ENCODE data around the gene MAPKAPK3.

The MAPKAPK3 gene

DNA sequence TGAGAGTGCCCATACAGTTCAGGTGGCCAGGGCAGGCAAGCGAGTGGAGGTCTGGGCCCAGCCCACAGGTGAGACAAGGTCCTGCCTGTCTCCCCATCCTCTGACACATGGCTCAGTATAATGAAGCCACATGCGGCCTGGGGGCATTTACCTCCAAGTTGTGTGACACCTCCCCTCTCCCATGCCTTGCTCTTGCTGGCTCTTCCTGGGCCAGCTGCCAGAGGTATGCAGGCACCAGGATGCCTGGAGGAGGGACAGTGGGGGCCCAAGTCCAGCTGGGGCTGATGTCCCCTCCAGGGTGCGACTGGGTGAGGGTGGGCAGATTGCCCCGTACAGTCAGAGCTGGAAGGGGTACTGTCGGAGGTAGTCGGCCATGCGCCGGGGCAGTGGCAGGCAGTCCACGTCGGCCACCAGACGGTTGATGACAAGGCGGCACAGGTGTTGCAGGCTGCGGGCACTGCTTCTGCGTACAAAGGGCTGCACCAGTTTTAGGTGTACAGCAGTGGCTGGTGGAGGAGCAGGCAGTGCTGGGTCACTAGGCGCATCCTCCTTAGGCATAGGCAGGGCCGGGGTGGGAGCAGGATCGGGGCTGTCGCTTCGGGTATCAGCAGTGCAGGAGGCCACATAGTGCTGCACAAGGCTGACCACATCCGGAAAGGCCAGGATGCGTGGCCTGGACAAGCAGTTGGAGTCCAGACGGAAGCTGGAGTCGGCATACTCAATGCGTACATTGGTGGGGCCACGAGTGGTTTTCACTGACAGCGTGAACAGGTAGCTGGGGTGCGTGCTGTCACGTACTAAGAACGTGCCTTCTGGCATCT lies 9.5 kb upstream of the MAPKAPK3 start:
- in situ Hi-C loops (cut with MboI; ENCODE audit: low sequenced_read_pairs), result loop anchor here (25.0 kb wide), 1 partner anchor 755 kb away; no protein-coding TSS in a partner anchor

DNA sequence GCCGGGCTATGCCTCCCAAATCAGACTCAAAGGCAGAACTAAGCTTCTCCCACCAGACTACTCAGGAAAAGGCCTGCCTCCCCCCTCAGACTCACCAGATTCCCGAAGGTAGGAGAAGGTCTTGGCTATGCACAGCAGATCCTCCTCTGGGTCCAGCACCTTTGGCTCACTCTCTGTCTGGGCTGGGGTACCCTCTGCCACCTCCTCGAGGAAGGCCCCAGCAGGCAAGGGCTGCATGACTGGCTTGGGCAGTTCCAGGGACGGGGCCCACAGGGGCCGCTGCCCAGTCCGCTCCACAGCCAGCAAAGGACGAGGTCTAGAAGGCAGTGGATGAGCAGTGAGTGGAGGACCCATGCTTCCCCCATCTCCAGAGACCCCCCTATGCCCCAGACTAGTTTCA lies 8.7 kb upstream of the MAPKAPK3 start:
- in situ Hi-C loops (cut with MboI; ENCODE audit: low sequenced_read_pairs), result loop anchor here (25.0 kb wide), 1 partner anchor 754 kb away; no protein-coding TSS in a partner anchor

DNA sequence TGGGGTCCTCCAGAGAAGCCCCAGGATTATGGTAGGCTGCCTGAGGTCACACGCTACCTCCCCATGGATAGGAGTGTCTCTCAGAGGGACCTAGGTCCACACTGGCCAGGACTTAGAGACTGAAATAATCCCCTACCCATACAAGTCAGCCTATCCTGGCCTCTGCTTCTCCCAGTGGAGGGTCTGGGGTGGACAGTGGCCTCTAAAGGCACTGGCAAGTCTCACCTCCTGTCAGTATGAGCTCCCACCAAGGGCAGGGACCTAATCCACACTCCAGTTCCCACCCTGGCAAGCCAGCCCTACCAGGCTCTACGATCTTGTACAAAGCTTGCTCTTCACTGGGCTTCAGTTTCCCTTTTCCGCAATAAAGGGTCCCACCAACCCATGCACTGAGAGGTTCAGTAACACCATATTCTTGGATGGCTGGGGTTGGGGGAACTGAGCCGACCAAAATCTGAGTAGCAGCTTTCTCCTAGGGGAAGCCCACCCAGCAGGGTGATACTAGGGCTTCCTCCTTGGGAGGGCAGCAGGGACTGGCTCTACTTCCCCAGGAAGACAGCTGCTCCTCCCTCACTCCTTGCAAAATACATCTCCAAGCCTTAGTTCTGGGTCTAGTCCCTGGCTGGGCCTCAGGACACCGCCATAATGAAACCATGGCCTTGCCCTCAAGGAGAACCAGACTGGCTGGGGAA lies 7.7 kb upstream of the MAPKAPK3 start:
- in situ Hi-C loops (cut with MboI; ENCODE audit: low sequenced_read_pairs), result loop anchor here (25.0 kb wide), 1 partner anchor 753 kb away; no protein-coding TSS in a partner anchor

DNA sequence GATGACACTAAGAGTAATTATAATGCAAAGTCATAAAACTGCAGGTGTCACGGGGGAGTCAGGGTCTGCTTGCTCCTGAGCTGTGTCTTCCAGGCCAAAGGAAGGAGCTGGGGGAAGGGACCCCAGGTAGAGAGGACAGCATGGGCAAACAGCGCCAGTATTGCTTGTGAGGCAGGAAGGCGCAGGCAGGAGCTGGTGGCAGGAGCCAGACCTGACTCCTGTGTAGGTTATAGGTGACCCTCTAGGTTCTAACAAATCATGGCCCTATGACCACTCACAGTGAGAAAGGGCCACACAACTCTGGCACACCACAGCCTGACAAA lies 7.2 kb upstream of the MAPKAPK3 start:
- in situ Hi-C loops (cut with MboI; ENCODE audit: low sequenced_read_pairs), result loop anchor here (25.0 kb wide), 1 partner anchor 753 kb away; no protein-coding TSS in a partner anchor

DNA sequence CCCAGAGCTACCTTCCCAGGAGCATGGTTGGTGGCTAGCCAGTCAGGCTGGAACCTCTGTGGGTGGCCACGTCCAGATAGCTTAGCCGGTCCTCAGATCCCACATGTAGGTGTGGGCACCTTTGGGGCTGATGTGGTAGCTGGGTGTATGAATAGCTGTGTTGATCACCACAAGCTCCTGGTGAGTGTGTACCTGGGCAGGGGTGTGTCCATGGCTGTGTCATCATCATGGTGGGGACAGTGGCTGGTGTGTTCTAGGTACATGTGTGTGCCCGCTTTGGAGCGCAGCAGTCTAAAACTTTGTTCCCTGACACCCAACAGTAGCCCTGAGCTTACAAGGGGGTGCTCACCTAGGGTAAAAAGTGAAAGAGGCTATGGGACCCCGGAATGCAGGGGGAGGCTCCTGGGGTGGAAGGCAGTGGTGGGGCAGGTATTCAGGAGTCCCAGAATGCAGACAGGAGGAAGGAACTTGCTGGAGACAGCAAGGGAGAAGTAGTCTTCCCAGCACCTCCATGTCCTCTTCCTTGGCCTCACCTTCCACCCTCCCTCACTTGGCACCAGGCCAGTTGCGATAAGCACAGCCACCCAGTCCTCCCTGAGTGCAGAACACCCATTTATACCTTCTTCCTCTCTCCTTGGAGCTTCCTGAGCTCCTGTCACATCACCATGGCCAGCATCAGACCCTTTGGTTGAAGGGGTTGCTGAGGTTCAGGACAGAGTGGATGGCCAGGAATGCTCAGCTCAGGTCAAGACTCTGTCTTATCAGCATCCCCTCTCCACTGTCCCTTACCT lies 6.6 kb upstream of the MAPKAPK3 start:
- in situ Hi-C loops (cut with MboI; ENCODE audit: low sequenced_read_pairs), result loop anchor here (25.0 kb wide), 1 partner anchor 752 kb away; no protein-coding TSS in a partner anchor

DNA sequence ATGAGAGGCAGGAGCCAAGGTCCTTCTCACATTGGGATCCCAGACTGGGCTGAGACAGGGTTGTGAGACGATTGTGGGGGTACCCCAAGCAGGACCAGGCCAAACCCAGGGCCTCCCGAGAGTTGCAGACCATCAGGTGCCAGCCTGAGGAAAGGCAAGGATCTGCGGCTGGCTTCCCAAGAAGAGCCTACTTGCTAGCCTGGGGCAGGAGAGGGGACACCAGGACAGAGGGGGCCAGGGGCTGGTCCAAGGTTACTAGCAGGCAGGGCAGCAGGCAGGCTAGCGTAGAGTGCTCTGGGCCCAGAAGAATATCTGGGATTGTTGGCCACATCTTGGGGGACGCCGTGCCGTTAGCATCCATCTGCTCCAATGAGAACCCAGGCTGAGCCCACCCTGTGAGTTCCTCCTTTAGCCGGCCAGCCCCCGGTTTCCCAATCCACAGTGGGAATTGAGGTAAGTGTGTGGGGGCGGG lies 5.9 kb upstream of the MAPKAPK3 start:
- in situ Hi-C loops (cut with MboI; ENCODE audit: low sequenced_read_pairs), result loop anchor here (25.0 kb wide), 1 partner anchor 751 kb away; no protein-coding TSS in a partner anchor

DNA sequence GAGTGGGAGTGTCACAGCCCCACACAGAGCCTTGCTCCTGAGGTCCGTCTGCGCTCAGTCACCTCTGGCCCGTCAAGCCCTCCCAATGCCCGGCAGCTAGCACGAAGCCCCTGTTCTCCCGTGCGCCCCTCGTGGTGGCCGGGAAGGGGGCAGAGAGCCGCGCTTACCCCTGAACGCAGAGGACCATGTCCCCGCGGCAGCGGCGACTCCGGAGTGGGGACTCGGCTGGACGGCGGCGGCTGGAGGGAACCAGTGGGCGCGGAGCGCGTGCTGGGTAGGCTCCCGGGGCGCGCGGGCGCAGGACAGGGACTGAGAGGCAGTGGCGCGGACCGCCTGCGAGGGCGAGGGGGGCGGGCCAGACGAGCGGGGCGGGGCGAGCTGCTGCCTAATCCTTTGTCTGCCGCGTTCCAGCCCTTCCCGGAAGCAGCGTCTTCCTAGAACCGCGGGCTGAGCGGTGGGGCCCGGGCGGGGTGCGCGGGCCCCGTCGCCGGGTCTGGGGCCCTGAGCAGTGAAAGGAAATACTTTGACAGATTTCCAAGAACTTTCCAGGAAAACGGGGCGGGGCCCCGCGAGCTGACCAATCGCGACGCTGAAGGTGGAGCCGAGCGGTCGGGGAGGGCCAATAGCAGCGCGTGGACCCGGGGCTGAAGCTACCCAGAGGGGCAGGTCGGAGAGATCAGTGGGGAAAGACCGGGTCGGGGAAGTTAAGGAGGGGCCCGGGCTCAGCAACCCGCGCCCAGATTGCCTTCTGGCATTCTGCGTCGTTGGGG lies 5.3 kb upstream of the MAPKAPK3 start, which contains the start of gene CISH:
Gene CISH, minus strand, starts transcription at position 311 of the 770 bp plus-strand sequence. Its CDS starts 124 bp downstream, at position 187.
- in situ Hi-C loops (cut with MboI; ENCODE audit: low sequenced_read_pairs), result loop anchor here (25.0 kb wide), 1 partner anchor 751 kb away; no protein-coding TSS in a partner anchor

DNA sequence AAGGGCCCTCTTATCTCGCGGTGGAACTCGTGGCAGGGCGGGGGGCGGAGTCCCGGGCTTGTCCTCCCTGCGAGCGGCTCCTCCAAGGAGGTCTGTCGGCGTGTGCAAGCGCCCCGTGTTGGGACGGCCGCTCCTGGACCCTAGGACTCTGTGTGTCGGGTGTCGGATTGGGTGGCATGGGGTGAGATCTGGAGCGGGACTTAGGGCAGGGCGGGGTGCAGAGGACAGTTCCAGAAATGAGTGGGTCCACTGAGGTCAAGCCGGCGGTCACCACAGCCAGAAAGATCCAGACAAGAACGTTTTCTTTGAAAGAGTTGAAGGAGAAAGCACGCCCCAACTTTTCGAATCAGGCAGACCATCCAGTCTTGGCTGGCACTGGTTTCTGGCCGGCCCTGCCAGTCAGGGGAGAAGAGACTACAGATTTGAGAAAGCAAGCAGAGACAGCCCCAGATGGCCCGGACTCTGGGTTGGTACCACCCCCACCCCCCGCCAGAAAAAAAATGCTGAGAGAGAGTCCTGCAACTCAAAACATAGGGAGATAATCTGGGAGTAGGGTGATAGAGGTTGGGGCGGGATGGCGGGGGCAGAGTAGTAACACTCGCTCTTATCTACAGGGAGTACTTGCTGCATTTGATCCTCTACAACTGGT lies 4.6 kb upstream of the MAPKAPK3 start:
- in situ Hi-C loops (cut with MboI; ENCODE audit: low sequenced_read_pairs), result loop anchor here (25.0 kb wide), 1 partner anchor 750 kb away; no protein-coding TSS in a partner anchor

DNA sequence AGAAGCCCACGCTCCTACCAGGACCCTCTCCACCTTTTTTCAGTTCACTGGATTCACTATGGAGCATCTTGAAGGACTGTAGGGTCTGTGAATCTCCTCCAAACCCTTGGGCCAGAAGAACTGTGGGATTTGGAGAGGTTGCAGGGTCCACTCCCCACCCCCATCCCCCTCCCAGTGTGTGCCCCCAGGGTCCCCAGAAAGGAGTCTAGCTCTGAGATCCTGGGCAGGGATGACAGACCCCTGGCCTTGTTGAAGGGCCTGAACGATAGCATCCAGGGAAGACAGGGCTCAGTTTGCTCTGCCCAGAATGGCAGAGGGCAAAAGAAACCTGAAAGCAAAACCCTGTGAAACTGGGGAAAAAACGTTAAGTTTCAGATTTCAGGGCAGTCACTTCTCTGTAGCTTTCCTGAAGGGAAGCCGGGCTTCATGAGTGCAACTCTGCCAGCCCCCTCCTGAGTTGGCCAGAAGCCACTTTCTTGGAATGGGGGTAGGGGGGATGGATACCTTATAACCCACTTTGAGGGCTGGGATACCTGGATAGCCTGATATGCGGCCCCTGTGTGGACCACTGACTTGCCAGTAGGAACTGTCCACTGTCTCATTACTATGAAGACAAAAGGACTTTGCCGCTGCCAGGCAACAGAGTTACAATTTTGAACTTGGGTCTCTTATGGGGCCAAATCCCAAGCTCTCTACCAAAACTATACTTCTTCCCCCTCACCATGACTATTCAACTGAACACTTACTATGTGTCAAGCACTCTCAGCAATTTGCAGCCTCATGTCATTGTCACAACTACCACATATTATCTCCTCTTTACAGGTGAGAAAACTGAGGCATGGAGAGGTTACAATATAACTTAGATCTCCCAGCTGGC lies 3.7 kb upstream of the MAPKAPK3 start:
- in situ Hi-C loops (cut with MboI; ENCODE audit: low sequenced_read_pairs), result loop anchor here (25.0 kb wide), 1 partner anchor 749 kb away; no protein-coding TSS in a partner anchor

DNA sequence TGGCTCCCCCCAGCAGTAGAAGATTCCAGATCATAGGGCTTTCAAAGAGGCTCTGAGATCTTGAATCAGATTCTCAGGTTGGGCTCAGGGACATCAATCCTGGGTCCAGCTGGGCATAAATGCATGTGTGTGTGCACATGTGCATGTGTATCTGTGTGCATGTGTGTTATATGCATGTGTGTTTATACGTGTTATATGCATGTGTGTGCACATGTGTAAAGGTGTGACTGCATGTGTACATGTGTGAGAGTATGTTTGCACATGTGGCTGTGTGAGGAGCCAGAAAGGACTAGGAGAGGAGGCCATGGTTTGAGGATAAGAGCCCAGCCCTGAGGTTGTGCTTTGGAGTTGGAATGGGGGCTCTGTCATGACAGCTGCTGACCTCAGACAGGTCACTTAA lies 1.8 kb upstream of the MAPKAPK3 start:
- in situ Hi-C loops (cut with MboI; ENCODE audit: low sequenced_read_pairs), result loop anchor here (25.0 kb wide), 1 partner anchor 747 kb away; no protein-coding TSS in a partner anchor

DNA sequence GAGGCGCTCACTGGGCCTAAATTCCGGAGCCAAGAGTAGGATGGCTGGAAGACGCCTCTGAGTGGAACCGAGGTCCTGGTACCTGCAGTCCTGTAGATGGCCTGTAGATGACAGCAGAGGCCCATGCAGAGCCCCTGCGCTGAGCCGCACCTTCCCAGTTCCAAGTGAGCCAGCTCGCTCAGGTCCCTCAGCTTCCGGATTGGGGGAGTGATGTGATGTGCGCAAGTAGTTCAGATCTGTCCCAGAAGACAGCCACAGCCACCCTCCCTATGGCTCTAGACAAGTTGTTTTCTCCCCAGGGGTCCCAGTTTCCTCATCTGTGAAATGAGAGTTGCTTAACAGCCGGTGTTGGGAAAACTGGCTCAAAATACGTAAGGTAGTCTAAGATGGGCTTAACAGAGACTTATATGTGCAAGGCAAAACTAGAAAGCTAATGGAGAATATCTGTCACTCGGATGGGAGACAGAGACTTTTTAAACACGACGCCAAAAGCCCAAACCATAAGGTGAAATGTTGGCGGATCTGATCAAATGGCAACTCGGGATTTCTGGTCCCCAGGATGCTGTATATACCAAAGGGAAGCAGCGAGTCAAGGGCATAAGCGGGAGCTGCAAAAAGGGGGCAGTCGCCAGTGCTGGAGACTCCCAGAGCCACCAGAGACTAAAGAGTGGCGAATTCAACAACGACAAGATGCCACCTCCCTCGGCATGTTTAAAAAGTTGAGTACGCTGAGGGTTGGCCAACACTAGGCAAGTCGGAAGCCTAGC lies 765 bp upstream of the MAPKAPK3 start:
- in situ Hi-C loops (cut with MboI; ENCODE audit: low sequenced_read_pairs), result loop anchor here (25.0 kb wide), 1 partner anchor 746 kb away; no protein-coding TSS in a partner anchor

DNA sequence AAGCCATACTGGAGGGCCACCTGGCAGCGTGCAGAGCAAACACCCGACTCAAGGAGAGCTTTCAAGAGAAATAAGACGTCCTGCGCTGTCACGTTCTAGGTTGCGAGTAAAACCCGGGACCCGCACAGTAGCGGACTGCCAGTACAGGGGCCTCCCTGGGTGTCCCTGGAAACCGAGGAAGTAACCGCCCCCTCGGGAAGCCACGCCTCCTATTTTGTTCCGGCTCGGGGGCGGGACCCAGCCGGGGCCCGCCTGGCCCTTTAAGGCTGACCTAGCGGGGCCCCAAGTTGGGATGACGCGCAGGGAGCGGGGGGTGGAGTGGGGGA lies 218 bp upstream of the MAPKAPK3 start:
- in situ Hi-C loops (cut with MboI; ENCODE audit: low sequenced_read_pairs), result loop anchor here (25.0 kb wide), 1 partner anchor 746 kb away; no protein-coding TSS in a partner anchor

DNA sequence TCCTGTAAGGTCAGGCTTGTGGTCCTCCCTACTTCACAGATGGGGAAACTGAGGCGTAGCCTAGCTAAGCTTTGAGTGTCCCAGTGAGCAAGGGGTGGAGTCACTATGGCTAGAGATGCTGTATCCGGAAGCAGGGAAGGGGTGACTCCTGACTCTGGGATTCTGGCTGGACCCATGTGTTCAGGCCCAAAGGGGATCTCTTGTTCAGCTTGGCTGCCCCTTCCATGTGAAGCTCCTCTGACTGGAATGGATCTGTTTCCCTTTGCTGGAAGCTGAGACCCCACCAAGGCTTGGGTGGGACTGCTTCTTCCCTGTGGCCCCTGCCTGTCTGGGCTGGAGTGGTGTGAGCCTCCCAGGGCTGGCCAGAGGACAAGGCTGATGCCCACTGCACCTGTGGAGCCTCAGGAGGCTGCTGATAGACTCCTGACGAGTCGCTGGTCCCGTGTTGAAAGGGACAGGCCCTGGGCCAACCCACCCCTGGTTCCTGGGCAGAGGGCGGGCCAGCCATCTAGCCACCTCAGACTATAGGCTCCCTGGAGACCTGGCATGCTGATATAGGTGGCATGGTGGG lies 1.0 kb downstream of the MAPKAPK3 start:
- in situ Hi-C loops (cut with MboI; ENCODE audit: low sequenced_read_pairs), result loop anchor here (25.0 kb wide), 1 partner anchor 744 kb away; no protein-coding TSS in a partner anchor

DNA sequence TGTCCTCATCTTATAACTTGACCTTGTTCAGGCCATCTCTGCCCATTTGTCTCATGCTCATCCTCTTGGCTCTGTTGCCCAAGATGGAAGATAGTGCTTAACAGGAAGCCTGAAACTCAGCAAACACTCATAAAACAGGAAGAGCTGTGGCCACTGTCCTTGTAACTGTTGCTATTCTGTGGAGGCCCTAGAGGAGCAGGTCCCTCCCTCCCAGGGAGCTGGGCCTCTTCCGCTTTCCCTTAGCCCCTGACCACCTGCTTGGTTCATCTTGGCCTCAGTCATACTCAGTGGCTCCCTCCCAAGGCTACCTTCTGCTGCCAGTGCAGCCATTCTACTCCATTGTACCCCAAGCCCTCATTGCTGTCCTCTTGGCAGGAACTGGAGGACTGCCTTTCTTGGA lies 3.5 kb downstream of the MAPKAPK3 start:
- in situ Hi-C loops (cut with MboI; ENCODE audit: low sequenced_read_pairs), result loop anchor here (25.0 kb wide), 1 partner anchor 742 kb away; no protein-coding TSS in a partner anchor

DNA sequence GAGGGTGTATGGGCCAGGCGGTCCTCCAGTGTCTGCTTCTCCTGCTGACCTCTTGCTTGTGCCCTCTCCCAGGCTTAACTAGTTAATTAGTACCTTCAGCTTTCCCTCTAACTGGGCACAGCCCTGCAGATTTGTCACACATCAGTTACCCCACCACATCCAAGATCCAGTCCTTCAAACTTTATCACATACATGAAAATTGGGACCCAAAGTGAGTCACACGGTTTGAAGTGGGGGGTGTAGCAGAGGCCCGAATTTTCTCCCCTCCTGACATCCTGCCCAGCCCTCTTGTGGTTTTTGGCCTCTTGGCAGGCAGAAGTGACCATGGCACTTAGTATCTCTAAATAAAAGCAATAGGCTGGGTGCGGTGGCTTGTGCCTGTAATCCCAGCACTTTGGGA lies 3.9 kb downstream of the MAPKAPK3 start:
- in situ Hi-C loops (cut with MboI; ENCODE audit: low sequenced_read_pairs), result loop anchor here (25.0 kb wide), 1 partner anchor 741 kb away; no protein-coding TSS in a partner anchor

DNA sequence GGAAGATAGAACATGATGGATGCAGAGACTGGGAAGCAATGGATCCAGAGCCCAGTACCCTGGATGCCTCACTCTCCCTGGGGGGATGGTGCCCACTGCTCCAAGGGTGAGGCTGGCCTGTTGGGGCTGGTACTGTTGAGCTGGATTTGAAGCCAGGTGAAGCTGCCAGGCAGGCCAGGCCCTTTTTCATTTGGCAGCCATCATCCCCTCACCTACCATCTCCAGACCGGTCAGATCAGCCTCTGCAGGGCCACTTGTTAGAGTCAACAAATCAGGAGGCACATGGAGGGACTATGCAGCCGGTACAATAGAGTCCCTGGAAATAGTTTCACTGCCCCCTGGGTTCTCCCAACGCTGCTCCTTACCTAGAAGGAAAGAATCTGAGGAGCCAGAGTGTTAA lies 5.9 kb downstream of the MAPKAPK3 start:
- in situ Hi-C loops (cut with MboI; ENCODE audit: low sequenced_read_pairs), result loop anchor here (25.0 kb wide), 1 partner anchor 739 kb away; no protein-coding TSS in a partner anchor
